ENCODE measurements around the gene MINDY4.
A peak's percentile ranks its signal among the peaks of the same experiment; 100 is the strongest.

The MINDY4 gene

GRCh38 chr7:30836991-30837390 lies 65.8 kb downstream of the MINDY4 start:
- DNase-seq (ENCODE audit: low spot score), result no peak

- DNase-seq (ENCODE audit: low spot score), result no peak
Observed at GRCh38 chr7:30837581-30837980, 66.4 kb downstream of the MINDY4 start.

DNA sequence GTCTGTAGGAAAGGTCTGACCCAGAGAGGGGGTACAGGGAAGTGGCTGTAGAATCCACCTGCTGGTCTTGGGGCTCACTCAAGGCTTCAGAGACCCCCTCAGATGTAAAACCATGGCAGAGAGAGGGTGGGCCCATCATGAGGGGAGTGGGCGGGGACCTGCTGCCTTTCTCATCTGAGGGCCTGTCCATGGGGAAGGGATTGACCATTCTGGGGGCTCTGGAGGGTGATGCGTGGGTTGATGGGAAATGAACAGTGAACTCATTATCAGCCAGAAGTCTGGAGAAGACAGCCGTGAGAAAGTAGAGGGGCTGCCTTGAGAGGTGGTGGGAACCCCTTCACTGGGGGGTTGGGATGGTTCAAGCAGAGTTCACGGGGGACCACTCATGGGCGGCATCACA lies 66.8 kb downstream of the MINDY4 start:
- no peak for DNase-seq (ENCODE audit: low spot score)

- DNase-seq (ENCODE audit: low spot score), result no peak
Observed at GRCh38 chr7:30840141-30841024, 69.2 kb downstream of the MINDY4 start.

GRCh38 chr7:30841025-30841735 lies 70.0 kb downstream of the MINDY4 start:
- no peak for DNase-seq (ENCODE audit: low spot score)

DNA sequence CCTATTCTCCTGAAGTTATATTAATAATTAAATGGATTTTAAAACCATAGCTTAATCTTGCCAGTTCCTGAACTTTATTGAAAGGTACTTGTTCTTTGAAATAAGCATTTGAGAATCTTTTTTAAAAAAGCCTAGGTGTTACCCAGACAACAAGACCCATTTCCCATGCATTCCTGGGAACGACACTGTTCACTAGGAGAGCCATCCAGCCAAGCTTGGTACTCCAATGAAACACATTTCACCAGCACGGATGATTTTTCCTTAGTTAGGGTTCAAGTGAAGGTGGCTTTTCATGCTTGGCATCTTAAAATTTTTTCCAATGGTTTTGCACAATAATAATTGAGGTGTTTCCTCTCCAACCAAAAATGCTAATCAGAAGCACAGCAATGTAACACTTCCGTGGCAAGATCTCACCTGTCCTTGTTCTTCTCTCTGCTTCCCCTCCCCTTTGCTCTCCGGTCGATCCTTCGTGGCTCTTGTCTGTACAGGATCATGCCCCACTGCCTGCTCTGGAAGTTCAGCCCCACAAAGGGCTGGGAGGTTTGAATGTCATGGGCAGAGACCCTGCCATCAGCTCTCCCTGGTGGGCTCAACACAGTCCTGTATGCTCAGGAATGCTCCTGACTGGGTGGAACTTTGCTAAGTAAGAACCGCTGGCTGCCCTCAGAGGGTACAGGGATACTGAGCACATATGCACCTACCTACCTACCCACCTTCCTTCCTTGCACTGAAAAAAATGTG lies 70.8 kb downstream of the MINDY4 start:
- no peak for DNase-seq (ENCODE audit: low spot score)

DNA sequence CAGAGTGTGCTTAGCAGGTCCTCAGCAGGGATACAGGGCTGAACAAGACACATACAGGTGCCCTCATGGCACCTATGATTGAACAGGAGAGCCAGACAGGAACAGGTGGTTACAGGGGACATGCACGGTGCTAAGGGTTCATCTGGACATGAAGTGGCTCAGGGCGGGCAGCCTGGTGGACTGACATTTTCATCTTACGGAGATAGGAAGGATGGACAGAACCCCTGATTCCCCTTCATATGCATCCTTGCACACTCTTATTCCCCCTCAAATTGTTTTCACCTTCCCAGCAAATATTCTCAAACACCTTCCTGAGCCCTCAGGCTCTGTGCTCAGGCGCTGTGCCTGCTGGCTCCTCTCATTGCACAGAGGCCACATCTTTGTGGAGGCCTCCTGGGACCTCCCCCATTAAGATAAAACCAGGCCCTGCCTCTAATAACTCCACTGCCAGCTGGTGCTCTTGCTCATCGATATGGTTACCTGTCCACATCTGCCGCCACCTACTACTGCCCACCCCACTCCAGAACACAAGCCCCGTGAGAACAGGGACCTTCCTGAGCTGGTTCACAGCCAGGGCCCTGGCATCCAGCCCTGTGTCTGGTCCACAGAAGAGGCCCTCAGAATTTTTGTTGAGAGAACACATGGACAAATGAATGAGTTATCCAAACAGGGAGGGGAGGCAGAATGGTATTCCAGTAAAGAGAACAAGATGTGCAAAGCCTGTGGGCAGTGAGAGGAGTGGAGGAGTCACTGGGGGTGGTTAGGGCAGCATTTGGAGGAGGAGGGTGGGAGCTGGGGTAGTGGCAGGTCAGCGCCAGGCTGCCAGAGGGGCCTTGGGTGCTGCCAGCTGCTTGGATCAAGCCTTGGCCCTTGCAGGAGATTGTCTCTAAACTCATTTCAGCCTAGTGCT lies 71.6 kb downstream of the MINDY4 start:
- no peak for DNase-seq (ENCODE audit: low spot score)

DNA sequence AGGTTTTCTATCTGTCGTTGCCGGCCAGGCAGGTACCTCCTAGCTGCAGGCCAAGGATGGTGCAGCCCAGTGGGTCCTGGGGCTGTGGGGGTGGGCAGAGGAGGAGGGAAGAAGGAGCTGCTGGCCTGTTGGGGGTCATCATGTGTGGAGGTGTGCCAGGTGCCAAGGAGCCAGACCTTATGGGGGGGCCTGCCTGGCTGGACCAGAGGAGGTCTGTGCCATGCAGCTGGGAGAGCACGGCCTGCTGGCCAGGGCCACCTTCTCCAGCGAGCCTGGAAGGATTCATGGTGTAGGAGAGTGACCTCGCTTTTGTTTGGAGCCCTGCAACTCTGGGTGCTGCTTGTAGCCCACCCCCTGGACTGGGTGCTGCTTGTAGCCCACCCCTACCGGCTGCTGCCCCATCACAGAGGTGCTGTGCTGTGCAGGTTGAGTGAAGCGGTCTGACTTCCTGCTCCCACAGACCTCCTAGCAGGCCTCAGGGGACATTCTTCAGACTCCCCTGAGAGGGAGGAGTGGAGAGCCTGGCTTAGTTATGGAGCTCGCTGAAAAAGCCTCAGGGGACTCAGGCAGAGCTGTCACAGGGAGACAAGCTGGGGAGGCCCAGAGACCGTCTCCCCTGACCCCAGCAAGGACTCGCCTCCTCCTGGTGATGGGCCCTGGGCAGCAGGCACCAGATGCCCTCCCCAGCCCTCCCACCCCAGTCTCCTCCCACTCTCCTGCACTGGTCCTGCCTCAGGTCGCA lies 72.7 kb downstream of the MINDY4 start:
- DNase-seq (ENCODE audit: low spot score), result no peak

GRCh38 chr7:30844483-30844874 lies 73.3 kb downstream of the MINDY4 start:
- no peak for DNase-seq (ENCODE audit: low spot score)

DNA sequence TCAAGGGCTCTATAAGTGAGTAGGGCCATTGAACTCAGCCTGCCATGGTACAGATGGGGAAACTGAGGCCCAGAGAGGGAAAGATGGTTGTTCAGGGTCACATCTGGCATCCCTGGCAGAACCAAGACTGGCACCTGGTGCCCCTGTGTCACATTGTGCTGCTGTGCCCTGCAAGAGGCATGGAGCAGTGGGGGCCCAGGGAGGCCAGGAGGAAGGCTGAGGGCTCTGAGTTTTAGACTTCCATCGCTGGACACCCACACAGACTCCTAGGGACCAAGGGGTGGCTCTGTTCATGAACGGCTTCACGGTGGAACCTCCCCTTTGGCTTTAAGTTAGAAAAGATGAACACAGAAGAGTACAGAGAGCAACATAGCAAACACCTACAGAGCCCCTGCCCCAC lies 73.7 kb downstream of the MINDY4 start:
- no peak for DNase-seq (ENCODE audit: low spot score)

GRCh38 chr7:30845426-30846135 lies 74.4 kb downstream of the MINDY4 start:
- DNase-seq (ENCODE audit: low spot score), result peak; percentile 3

DNA sequence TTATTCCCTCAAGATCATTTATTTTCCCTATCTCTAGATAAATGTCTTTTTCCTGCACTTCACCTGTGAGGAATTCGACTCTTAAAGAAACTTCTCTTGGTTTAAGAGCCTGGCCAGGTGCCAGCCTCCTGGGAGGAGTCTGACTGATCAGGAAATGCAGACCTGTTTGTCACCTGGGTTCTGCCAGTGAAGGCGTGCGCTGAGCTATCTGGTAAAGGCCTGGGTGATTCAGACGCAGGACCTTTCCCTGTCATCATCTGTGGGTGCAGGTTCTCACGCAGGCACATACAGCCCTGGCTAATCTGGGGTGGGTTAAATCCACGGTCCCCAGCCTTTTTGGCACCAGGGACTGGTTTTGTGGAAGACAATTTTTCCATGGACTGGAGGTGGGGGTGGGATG lies 75.2 kb downstream of the MINDY4 start:
- peak; percentile 73 for DNase-seq (ENCODE audit: low spot score)

DNA sequence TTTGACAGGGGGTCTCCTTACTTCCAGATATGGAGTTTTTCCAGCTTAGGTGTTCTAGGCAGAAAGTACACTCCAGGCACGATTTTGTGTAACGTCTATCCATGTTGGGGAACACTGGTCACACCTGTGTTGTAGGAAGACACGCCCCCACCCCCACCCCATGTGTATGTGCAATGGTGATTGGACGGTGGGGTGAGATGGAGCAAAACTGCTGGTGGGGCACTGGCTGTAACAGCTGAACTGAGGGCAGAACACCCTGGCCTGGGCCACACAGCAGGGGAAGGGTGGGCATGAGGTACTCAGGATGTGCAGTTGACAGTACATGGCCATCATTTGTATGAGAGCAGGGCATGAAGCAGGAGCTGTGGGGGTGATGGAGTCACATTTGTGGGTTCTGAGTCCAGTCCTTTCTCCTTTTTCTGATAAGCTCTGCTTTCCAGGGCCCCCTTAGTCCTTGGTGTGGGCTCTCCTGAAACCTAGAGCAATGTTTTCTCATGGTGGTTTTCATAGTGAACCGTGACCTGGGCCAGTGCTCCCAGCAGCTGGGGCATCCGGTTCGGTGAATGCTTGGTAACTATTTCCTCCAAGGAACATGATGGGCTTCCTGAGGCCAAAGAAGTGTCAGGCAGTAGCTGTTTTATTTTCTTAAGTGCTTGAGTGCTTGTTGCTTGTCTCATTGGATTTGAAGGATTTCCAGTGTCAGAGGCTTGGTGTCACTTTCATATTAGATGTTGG lies 77.1 kb downstream of the MINDY4 start:
- DNase-seq (ENCODE audit: low spot score), result no peak

GRCh38 chr7:30849565-30849964 lies 78.3 kb downstream of the MINDY4 start:
- DNase-seq (ENCODE audit: low spot score), result no peak

- no peak for DNase-seq (ENCODE audit: low spot score)
Observed at GRCh38 chr7:30850426-30850825, 79.2 kb downstream of the MINDY4 start.

DNA sequence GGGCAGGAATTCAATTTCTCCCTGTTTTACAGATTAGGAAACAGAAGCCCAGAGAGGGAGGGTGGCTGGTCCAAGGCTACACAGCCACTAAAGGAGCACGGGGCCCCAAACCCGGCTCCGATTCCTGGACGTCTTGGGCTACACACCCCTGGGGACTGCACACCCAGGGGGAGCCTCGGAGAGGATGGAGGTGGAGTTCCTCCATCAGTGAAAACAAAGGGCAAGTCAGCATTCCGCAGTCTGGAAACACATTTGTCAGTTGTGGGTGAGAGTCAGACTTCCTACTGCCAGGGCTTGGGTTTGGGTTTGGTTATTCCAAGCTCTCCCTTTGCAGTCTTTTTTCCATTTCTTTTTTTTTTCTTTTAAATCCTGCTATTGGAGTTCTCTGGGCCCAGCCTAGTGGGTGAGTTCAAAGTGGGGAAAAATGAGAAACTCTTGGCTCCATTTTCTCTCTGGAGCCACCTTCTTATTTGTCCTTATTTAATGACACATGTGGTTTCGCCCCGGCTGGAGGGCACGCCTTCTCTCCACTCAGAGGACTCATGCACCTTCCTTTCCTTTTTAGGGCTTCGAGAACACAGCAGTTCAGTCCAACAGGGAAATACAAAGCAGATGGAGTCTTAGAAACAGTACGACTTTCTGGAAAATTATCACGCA lies 80.6 kb downstream of the MINDY4 start:
- no peak for DNase-seq (ENCODE audit: low spot score)

DNA sequence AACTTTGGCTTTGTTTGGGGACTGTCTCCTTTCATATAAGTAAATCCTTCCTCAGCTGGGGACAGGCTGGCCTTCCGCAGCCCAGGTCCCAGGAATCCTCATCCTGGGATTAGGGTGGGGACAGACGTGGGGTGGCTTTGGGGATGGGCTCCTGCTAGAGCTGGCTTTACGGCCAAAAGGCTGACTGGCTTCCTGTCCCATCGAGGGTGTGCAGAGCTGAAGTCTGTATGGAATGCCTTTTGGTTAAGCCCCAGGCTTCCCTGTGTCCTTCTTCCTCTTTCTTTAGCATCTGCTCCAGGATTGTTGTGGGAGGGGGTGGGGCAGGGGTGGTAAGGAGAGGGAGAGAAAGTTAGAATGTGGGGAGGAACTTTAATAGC lies 81.1 kb downstream of the MINDY4 start:
- DNase-seq (ENCODE audit: low spot score), result no peak

- DNase-seq (ENCODE audit: low spot score), result no peak
Observed at GRCh38 chr7:30852744-30853288, 81.6 kb downstream of the MINDY4 start.

GRCh38 chr7:30853576-30853975 lies 82.4 kb downstream of the MINDY4 start:
- DNase-seq (ENCODE audit: low spot score), result no peak
